Measurements from ENCODE around the gene FUT8.

DNA sequence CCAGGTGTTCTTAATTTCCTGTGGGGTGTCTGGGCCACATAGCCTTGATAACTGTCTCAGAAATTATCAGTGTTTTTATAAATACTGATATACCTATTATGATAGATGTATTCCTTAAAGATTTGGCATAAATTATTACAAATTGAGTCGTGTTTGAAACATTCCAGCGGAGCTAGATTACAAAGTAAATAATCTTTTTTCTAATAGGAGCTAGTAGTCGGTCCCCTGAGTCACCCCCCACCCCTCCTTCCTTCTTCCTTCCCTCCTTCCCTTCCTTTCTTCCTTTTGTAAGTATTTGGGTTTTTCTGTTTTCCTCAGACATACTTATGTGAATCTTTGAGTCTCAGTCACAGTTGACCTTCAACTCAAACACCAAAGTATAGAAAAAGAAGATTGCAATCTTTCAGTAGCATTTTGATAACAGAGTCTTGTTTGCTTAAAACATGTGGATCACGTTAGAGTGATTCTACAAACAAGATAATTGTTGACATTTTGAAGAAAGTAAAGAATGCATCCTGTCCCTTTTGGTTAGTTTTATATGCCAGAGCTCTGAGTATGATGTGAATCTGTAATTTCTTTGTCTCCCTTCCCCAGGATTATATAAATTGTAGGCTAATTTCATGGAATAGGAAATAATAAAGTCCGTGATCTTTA, 264.0 kb downstream of the FUT8 start:
- TF ChIP-seq POLR2AphosphoS5 (IDR thresholded peaks at IDR 0.05; ENCODE audit: low read depth, low read length) (no peak), JUND (IDR thresholded peaks at IDR 0.05) (no peak), POLR2A (IDR thresholded peaks at IDR 0.05; ENCODE audit: borderline replicate concordance, extremely low read depth, insufficient read depth, insufficient read length) (no peak), CBX3 (IDR thresholded peaks at IDR 0.05; ENCODE audit: low read depth) (no peak), SP1 (IDR thresholded peaks at IDR 0.05; ENCODE audit: low read depth) (no peak), CEBPB (IDR thresholded peaks at IDR 0.05; ENCODE audit: low read depth) (no peak)
- TF ChIP-seq, protein P1, sequence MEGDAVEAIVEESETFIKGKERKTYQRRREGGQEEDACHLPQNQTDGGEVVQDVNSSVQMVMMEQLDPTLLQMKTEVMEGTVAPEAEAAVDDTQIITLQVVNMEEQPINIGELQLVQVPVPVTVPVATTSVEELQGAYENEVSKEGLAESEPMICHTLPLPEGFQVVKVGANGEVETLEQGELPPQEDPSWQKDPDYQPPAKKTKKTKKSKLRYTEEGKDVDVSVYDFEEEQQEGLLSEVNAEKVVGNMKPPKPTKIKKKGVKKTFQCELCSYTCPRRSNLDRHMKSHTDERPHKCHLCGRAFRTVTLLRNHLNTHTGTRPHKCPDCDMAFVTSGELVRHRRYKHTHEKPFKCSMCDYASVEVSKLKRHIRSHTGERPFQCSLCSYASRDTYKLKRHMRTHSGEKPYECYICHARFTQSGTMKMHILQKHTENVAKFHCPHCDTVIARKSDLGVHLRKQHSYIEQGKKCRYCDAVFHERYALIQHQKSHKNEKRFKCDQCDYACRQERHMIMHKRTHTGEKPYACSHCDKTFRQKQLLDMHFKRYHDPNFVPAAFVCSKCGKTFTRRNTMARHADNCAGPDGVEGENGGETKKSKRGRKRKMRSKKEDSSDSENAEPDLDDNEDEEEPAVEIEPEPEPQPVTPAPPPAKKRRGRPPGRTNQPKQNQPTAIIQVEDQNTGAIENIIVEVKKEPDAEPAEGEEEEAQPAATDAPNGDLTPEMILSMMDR (IDR thresholded peaks at IDR 0.05 in 2 of 3, conservative IDR thresholded peaks at IDR 0.05 in 1 of 3; ENCODE audit: borderline replicate concordance in 1 of 3, insufficient read depth in 1 of 3, low read depth in 2 of 3, low read length in 2 of 3): no peak
- TF ChIP-seq, protein P2, sequence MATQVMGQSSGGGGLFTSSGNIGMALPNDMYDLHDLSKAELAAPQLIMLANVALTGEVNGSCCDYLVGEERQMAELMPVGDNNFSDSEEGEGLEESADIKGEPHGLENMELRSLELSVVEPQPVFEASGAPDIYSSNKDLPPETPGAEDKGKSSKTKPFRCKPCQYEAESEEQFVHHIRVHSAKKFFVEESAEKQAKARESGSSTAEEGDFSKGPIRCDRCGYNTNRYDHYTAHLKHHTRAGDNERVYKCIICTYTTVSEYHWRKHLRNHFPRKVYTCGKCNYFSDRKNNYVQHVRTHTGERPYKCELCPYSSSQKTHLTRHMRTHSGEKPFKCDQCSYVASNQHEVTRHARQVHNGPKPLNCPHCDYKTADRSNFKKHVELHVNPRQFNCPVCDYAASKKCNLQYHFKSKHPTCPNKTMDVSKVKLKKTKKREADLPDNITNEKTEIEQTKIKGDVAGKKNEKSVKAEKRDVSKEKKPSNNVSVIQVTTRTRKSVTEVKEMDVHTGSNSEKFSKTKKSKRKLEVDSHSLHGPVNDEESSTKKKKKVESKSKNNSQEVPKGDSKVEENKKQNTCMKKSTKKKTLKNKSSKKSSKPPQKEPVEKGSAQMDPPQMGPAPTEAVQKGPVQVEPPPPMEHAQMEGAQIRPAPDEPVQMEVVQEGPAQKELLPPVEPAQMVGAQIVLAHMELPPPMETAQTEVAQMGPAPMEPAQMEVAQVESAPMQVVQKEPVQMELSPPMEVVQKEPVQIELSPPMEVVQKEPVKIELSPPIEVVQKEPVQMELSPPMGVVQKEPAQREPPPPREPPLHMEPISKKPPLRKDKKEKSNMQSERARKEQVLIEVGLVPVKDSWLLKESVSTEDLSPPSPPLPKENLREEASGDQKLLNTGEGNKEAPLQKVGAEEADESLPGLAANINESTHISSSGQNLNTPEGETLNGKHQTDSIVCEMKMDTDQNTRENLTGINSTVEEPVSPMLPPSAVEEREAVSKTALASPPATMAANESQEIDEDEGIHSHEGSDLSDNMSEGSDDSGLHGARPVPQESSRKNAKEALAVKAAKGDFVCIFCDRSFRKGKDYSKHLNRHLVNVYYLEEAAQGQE (IDR thresholded peaks at IDR 0.05; ENCODE audit: low read depth): no peak
- TF ChIP-seq, protein P3, sequence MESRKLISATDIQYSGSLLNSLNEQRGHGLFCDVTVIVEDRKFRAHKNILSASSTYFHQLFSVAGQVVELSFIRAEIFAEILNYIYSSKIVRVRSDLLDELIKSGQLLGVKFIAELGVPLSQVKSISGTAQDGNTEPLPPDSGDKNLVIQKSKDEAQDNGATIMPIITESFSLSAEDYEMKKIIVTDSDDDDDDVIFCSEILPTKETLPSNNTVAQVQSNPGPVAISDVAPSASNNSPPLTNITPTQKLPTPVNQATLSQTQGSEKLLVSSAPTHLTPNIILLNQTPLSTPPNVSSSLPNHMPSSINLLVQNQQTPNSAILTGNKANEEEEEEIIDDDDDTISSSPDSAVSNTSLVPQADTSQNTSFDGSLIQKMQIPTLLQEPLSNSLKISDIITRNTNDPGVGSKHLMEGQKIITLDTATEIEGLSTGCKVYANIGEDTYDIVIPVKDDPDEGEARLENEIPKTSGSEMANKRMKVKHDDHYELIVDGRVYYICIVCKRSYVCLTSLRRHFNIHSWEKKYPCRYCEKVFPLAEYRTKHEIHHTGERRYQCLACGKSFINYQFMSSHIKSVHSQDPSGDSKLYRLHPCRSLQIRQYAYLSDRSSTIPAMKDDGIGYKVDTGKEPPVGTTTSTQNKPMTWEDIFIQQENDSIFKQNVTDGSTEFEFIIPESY (IDR thresholded peaks at IDR 0.05; ENCODE audit: extremely low read depth, insufficient replicate concordance, low read length): no peak

All from HCT116 (cell line).